ENCODE results near the gene RABGAP1L.
"Not testable (repeated sequence)": the region's sequence is repeated elsewhere in the genome, so short reads cannot be mapped to it uniquely, and the experiment has no call there.

Gene RABGAP1L

GRCh38 chr1:174445817-174446216, 286.5 kb downstream of the RABGAP1L start:
- H3K9me3 ChIP-seq (ENCODE audit: low read length) = no peaks in the 10 kb centered on the region
- no peak overlapping the region for H3K4me3 ChIP-seq (ENCODE audit: low read length)
- no peaks in the 10 kb centered on the region for H3K36me3 ChIP-seq (ENCODE audit: insufficient read depth, low read length)
- H3K4me1 ChIP-seq (ENCODE audit: insufficient read depth, low read length) = peaks cover 3% of the 10 kb centered on the region
- peak overlapping the region; percentile 18 for H2AFZ ChIP-seq (ENCODE audit: low read depth, low read length)
- no peaks in the 10 kb centered on the region for H3K27me3 ChIP-seq (ENCODE audit: insufficient read depth, low read length)

- no peak within 1 kb of the TSS for H3K4me3 ChIP-seq (ENCODE audit: low read length)
- no peaks in the 10 kb centered on the region for H3K36me3 ChIP-seq (ENCODE audit: insufficient read depth, low read length)
- H2AFZ ChIP-seq (ENCODE audit: low read depth, low read length) = no peak within 1 kb of the TSS
- H3K9me3 ChIP-seq (ENCODE audit: low read length) = no peaks in the 10 kb centered on the region
- H3K4me1 ChIP-seq (ENCODE audit: insufficient read depth, low read length) = peaks cover 3% of the 10 kb centered on the region
- no peaks in the 10 kb centered on the region for H3K27me3 ChIP-seq (ENCODE audit: insufficient read depth, low read length)
These were observed 288.7 kb downstream of the RABGAP1L start, which contains the start of gene GPR52 for GRCh38 chr1:174447866-174448530. TSS of gene GPR52 (plus strand) at chr1:174447964. CDS start at chr1:174448112, 148 bp downstream.

- Histone ChIP-seq H3K4me3 (ENCODE audit: low read length) (no peak overlapping the region), H3K9me3 (ENCODE audit: low read length) (no peaks in the 10 kb centered on the region), H2AFZ (ENCODE audit: low read depth, low read length) (no peak overlapping the region), H3K36me3 (ENCODE audit: insufficient read depth, low read length) (no peaks in the 10 kb centered on the region), H3K27me3 (ENCODE audit: insufficient read depth, low read length) (no peaks in the 10 kb centered on the region), H3K4me1 (ENCODE audit: insufficient read depth, low read length) (peaks cover 3% of the 10 kb centered on the region)
These were observed 289.2 kb downstream of the RABGAP1L start for GRCh38 chr1:174448531-174448883.

GRCh38 chr1:174448974-174449373, 289.7 kb downstream of the RABGAP1L start:
- Histone ChIP-seq H3K4me1 (ENCODE audit: insufficient read depth, low read length) (peaks cover 3% of the 10 kb centered on the region), H3K27me3 (ENCODE audit: insufficient read depth, low read length) (no peaks in the 10 kb centered on the region), H3K36me3 (ENCODE audit: insufficient read depth, low read length) (no peaks in the 10 kb centered on the region), H2AFZ (ENCODE audit: low read depth, low read length) (no peak overlapping the region), H3K9me3 (ENCODE audit: low read length) (no peaks in the 10 kb centered on the region), H3K4me3 (ENCODE audit: low read length) (no peak overlapping the region)

GRCh38 chr1:174451408-174451807, 292.1 kb downstream of the RABGAP1L start:
- H3K27me3 ChIP-seq (ENCODE audit: insufficient read depth, low read length) = no peaks in the 10 kb centered on the region
- H3K36me3 ChIP-seq (ENCODE audit: insufficient read depth, low read length) = no peaks in the 10 kb centered on the region
- no peak overlapping the region for H3K4me3 ChIP-seq (ENCODE audit: low read length)
- H3K9me3 ChIP-seq (ENCODE audit: low read length) = no peaks in the 10 kb centered on the region
- no peak overlapping the region for H2AFZ ChIP-seq (ENCODE audit: low read depth, low read length)
- H3K4me1 ChIP-seq (ENCODE audit: insufficient read depth, low read length) = no peaks in the 10 kb centered on the region

GRCh38 chr1:174465855-174466254, 306.5 kb downstream of the RABGAP1L start:
- Histone ChIP-seq H2AFZ (ENCODE audit: low read depth, low read length) (no peak overlapping the region), H3K9me3 (ENCODE audit: low read length) (no peaks in the 10 kb centered on the region), H3K4me1 (ENCODE audit: insufficient read depth, low read length) (no peaks in the 10 kb centered on the region), H3K4me3 (ENCODE audit: low read length) (no peak overlapping the region), H3K27me3 (ENCODE audit: insufficient read depth, low read length) (no peaks in the 10 kb centered on the region), H3K36me3 (ENCODE audit: insufficient read depth, low read length) (no peaks in the 10 kb centered on the region)

- H3K36me3 ChIP-seq (ENCODE audit: insufficient read depth, low read length) = no peaks in the 10 kb centered on the region
- H3K4me1 ChIP-seq (ENCODE audit: insufficient read depth, low read length) = no peaks in the 10 kb centered on the region
- H3K4me3 ChIP-seq (ENCODE audit: low read length) = no peak overlapping the region
- H3K9me3 ChIP-seq (ENCODE audit: low read length) = no peaks in the 10 kb centered on the region
- no peak overlapping the region for H2AFZ ChIP-seq (ENCODE audit: low read depth, low read length)
- no peaks in the 10 kb centered on the region for H3K27me3 ChIP-seq (ENCODE audit: insufficient read depth, low read length)
These were observed 307.3 kb downstream of the RABGAP1L start for GRCh38 chr1:174466607-174467006.

GRCh38 chr1:174469052-174469451, 309.7 kb downstream of the RABGAP1L start:
- H3K27me3 ChIP-seq (ENCODE audit: insufficient read depth, low read length) = no peaks in the 10 kb centered on the region
- no peak overlapping the region for H3K4me3 ChIP-seq (ENCODE audit: low read length)
- H3K4me1 ChIP-seq (ENCODE audit: insufficient read depth, low read length) = no peaks in the 10 kb centered on the region
- H3K9me3 ChIP-seq (ENCODE audit: low read length) = no peaks in the 10 kb centered on the region
- H3K36me3 ChIP-seq (ENCODE audit: insufficient read depth, low read length) = no peaks in the 10 kb centered on the region
- no peak overlapping the region for H2AFZ ChIP-seq (ENCODE audit: low read depth, low read length)

GRCh38 chr1:174469687-174470086, 310.4 kb downstream of the RABGAP1L start:
- Histone ChIP-seq H2AFZ (ENCODE audit: low read depth, low read length) (no peak overlapping the region), H3K4me3 (ENCODE audit: low read length) (no peak overlapping the region), H3K27me3 (ENCODE audit: insufficient read depth, low read length) (no peaks in the 10 kb centered on the region), H3K36me3 (ENCODE audit: insufficient read depth, low read length) (no peaks in the 10 kb centered on the region), H3K9me3 (ENCODE audit: low read length) (no peaks in the 10 kb centered on the region), H3K4me1 (ENCODE audit: insufficient read depth, low read length) (no peaks in the 10 kb centered on the region)

GRCh38 chr1:174479281-174479680, 320.0 kb downstream of the RABGAP1L start:
- no peaks in the 10 kb centered on the region for H3K4me1 ChIP-seq (ENCODE audit: insufficient read depth, low read length)
- no peak overlapping the region for H3K4me3 ChIP-seq (ENCODE audit: low read length)
- H3K9me3 ChIP-seq (ENCODE audit: low read length) = no peaks in the 10 kb centered on the region
- no peak overlapping the region for H2AFZ ChIP-seq (ENCODE audit: low read depth, low read length)
- no peaks in the 10 kb centered on the region for H3K36me3 ChIP-seq (ENCODE audit: insufficient read depth, low read length)
- no peaks in the 10 kb centered on the region for H3K27me3 ChIP-seq (ENCODE audit: insufficient read depth, low read length)

GRCh38 chr1:174480324-174480723, 321.0 kb downstream of the RABGAP1L start:
- H2AFZ ChIP-seq (ENCODE audit: low read depth, low read length) = no peak overlapping the region
- H3K36me3 ChIP-seq (ENCODE audit: insufficient read depth, low read length) = no peaks in the 10 kb centered on the region
- no peaks in the 10 kb centered on the region for H3K9me3 ChIP-seq (ENCODE audit: low read length)
- H3K4me1 ChIP-seq (ENCODE audit: insufficient read depth, low read length) = no peaks in the 10 kb centered on the region
- H3K4me3 ChIP-seq (ENCODE audit: low read length) = no peak overlapping the region
- H3K27me3 ChIP-seq (ENCODE audit: insufficient read depth, low read length) = no peaks in the 10 kb centered on the region

- no peak overlapping the region for H3K4me3 ChIP-seq (ENCODE audit: low read length)
- H3K36me3 ChIP-seq (ENCODE audit: insufficient read depth, low read length) = no peaks in the 10 kb centered on the region
- peaks cover 3% of the 10 kb centered on the region for H3K4me1 ChIP-seq (ENCODE audit: insufficient read depth, low read length)
- no peak overlapping the region for H2AFZ ChIP-seq (ENCODE audit: low read depth, low read length)
- H3K27me3 ChIP-seq (ENCODE audit: insufficient read depth, low read length) = no peaks in the 10 kb centered on the region
- H3K9me3 ChIP-seq (ENCODE audit: low read length) = no peaks in the 10 kb centered on the region
These were observed 332.3 kb downstream of the RABGAP1L start for GRCh38 chr1:174491606-174492005.

GRCh38 chr1:174497478-174497877, 338.2 kb downstream of the RABGAP1L start:
- Histone ChIP-seq H3K4me3 (ENCODE audit: low read length) (no peak overlapping the region), H3K4me1 (ENCODE audit: insufficient read depth, low read length) (peaks cover 17% of the 10 kb centered on the region), H2AFZ (ENCODE audit: low read depth, low read length) (no peak overlapping the region), H3K36me3 (ENCODE audit: insufficient read depth, low read length) (no peaks in the 10 kb centered on the region), H3K9me3 (ENCODE audit: low read length) (no peaks in the 10 kb centered on the region), H3K27me3 (ENCODE audit: insufficient read depth, low read length) (no peaks in the 10 kb centered on the region)

GRCh38 chr1:174516755-174517154, 357.4 kb downstream of the RABGAP1L start:
- H3K4me1 ChIP-seq (ENCODE audit: insufficient read depth, low read length) = peaks cover 16% of the 10 kb centered on the region
- H3K27me3 ChIP-seq (ENCODE audit: insufficient read depth, low read length); H2AFZ ChIP-seq (ENCODE audit: low read depth, low read length); H3K4me3 ChIP-seq (ENCODE audit: low read length); H3K36me3 ChIP-seq (ENCODE audit: insufficient read depth, low read length); H3K9me3 ChIP-seq (ENCODE audit: low read length): not testable (repeated sequence)

All from neuron (in vitro differentiated cells).